ENCODE measurements around the gene NPPA. TPM values are rescaled to one million over a fixed set of nuclear protein-coding genes. Genes with fewer than 3 reads are reported as not detected.

The NPPA gene
- total and polyA plus RNA-seq, 9 of the 15 experiments (the other 6 are each of a cell fraction or from before 2014, with no cell fraction given): not detected

- TF ChIP-seq SFPQ (IDR thresholded peaks at IDR 0.05; ENCODE audit: low read depth, low read length) (no peak), FOXM1 (IDR thresholded peaks at IDR 0.05; ENCODE audit: low read depth) (no peak), FOXM1 (CRISPR knock-in tag; IDR thresholded peaks at IDR 0.05; ENCODE audit: low read depth) (no peak), PTTG1 (tag; IDR thresholded peaks at IDR 0.05; ENCODE audit: low read depth) (0 out of 2 replicates have a peak, but pooled peaks have one; percentile 8), NBN (IDR thresholded peaks at IDR 0.05; ENCODE audit: low read depth) (no peak), ZEB2 (IDR thresholded peaks at IDR 0.05) (no peak), KAT7 (CRISPR knock-in tag; IDR thresholded peaks at IDR 0.05; ENCODE audit: borderline replicate concordance) (peak; percentile 20; the same call in 1 of the 2 replicates)
Measured at GRCh38 chr1:11807133-11807532, 40.5 kb downstream of the NPPA start (continued).

GRCh38 chr1:11806307-11806936 lies 41.2 kb downstream of the NPPA start:
- intact Hi-C loops (cut with micrococcal nuclease): loop anchor here (1.0 kb wide), 1 partner anchor 8 kb away; no protein-coding TSS in a partner anchor
- TF ChIP-seq GATAD2B (IDR thresholded peaks at IDR 0.05; ENCODE audit: borderline replicate concordance) (no peak), KAT7 (CRISPR knock-in tag; IDR thresholded peaks at IDR 0.05; ENCODE audit: borderline replicate concordance) (0 out of 2 replicates have a peak, but pooled peaks have one; percentile 16), ZNF224 (CRISPR knock-in tag; IDR thresholded peaks at IDR 0.05) (no peak), NFRKB (IDR thresholded peaks at IDR 0.05; ENCODE audit: low read depth) (0 out of 2 replicates have a peak, but pooled peaks have one; percentile 20), HDAC2 (IDR thresholded peaks at IDR 0.05) (peak; percentile 22), SAP30 (IDR thresholded peaks at IDR 0.05; ENCODE audit: borderline replicate concordance, insufficient read depth, low read depth, low read length, poor library complexity, severe bottlenecking) (peak; percentile 23), ESRRA (IDR thresholded peaks at IDR 0.05; ENCODE audit: borderline replicate concordance, low read depth) (no peak), MCM7 (IDR thresholded peaks at IDR 0.05) (no peak), ZC3H8 (IDR thresholded peaks at IDR 0.05) (0 out of 2 replicates have a peak, but pooled peaks have one; percentile 32), MYC (IDR thresholded peaks at IDR 0.05; ENCODE audit: low read depth, low read length) (no peak), MYC (CRISPR knock-in tag; IDR thresholded peaks at IDR 0.05; ENCODE audit: borderline replicate concordance, low read depth) (no peak), EP300 (IDR thresholded peaks at IDR 0.05; ENCODE audit: low read length) (no peak)

More at GRCh38 chr1:11806307-11806936, 41.2 kb downstream of the NPPA start:
- H3K36me3 ChIP-seq (ENCODE audit: control insufficient read depth, insufficient read depth, low read length): peaks cover 49% of the 10 kb centered on the region
- H3K9me3 ChIP-seq (replicated peaks; ENCODE audit: control insufficient read depth, insufficient read depth, low read depth, low read length): no peaks in the 10 kb centered on the region
- H3K4me1 ChIP-seq (replicated peaks in 1 of 2; ENCODE audit: control insufficient read depth in 2 of 2, insufficient read depth in 2 of 2, low read length in 2 of 2): peaks cover 27 to 34% of the 10 kb centered on the region in 2 experiments; a peak in 4 of 5 replicates
- peaks cover 79% of the 10 kb centered on the region for H3K79me2 ChIP-seq (ENCODE audit: control insufficient read depth, insufficient read depth, low read length)
- H3K9me1 ChIP-seq (ENCODE audit: control insufficient read depth, insufficient read depth, low read length): no peaks in the 10 kb centered on the region
- H3K9ac ChIP-seq (ENCODE audit: insufficient read depth in 1 of 2, low read depth in 2 of 2, low read length in 2 of 2): peak overlapping the region; percentile 77 to 87
- H3K4me2 ChIP-seq (ENCODE audit: insufficient read depth, low read length): peak overlapping the region; percentile 90
- peak overlapping the region; percentile 91 for H2AFZ ChIP-seq (ENCODE audit: low read depth, low read length)
- H3K27me3 ChIP-seq (ENCODE audit: control insufficient read depth in 2 of 2, insufficient read depth in 2 of 2, low read length in 2 of 2): no peaks in the 10 kb centered on the region
- BruUV-seq (replicated peaks): TSS peak; percentile 53
- peak; percentile 51 to 92 (median 66) for DNase-seq (ENCODE audit: extremely low read depth in 1 of 4, low spot score in 3 of 4)
- peak; percentile 48 for FAIRE-seq
- peak overlapping the region; percentile 81 for H3K4me3 ChIP-seq
- in situ Hi-C loops (cut with MboI): no loop called here
- peak; percentile 35 for ATAC-seq
- WGBS (ENCODE audit: insufficient coverage, low coverage, missing lambda C conversion rate): 1% methylated on average over 20 of the region's 20 CpGs
- ChIA-PET POLR2A (interaction anchor here (0.6 to 4.7 kb wide), 21 partner anchors 8 to 782 kb away, joined by 3 to 104 read pairs (median 3); partner anchors contain the start of gene MIIP), CTCF (ENCODE audit: low intra/inter-chr PET ratio) (no interaction called here)
- 0 out of 2 replicates have a peak, but pooled peaks cover 5% of the 10 kb centered on the region for H4K20me1 ChIP-seq (replicated peaks; ENCODE audit: control insufficient read depth, insufficient read depth, low read length)
- peak overlapping the region; percentile 78 for H3K27ac ChIP-seq (ENCODE audit: extremely low read depth, low read depth, low read length)

Data from K562 (cell line).